Keratinocyte (primary cell): Measurements from ENCODE around the gene ZNF500. TPM values are rescaled to one million over a fixed set of nuclear protein-coding genes. Genes with fewer than 3 reads are reported as not detected.

Experiments used
- DNase-seq: peaks from one replicate; pipeline ENCODE4 v3.0.0-alpha.2; 2011; ENCODE audit warnings: low read depth, missing footprints, low spot score
- FAIRE-seq: peaks from 2 replicates; lab custom pipeline; 2011; peaks lifted over from hg19 to GRCh38; lab: Jason Lieb, UNC
- H2AFZ ChIP-seq: 2 replicates; pipeline ENCODE4 v1.6.0; 2012; ENCODE audit warnings: low read length, control low read depth, inconsistent platforms; ENCODE audit not compliant: control insufficient read depth
- H3K27ac ChIP-seq: 2 replicates; pipeline ENCODE4 v1.5.1; 2011; ENCODE audit warnings: low read length; ENCODE audit not compliant: control insufficient read depth, insufficient read depth
- H3K27me3 ChIP-seq: 3 replicates; pipeline ENCODE4 v1.6.0; 2011; ENCODE audit warnings: low read length; ENCODE audit not compliant: control insufficient read depth, insufficient read depth; ENCODE audit errors: extremely low read depth
- H3K36me3 ChIP-seq, 2 experiments: 2 replicates in 1 of 2; 3 replicates in 1 of 2; pipeline ENCODE4 v1.5.1; 2011; ENCODE audit warnings: low read length in 2 of 2, mild to moderate bottlenecking in 1 of 2; ENCODE audit not compliant: control insufficient read depth in 2 of 2, insufficient read depth in 2 of 2; ENCODE audit errors: extremely low read depth in 1 of 2
- H3K4me1 ChIP-seq: 3 replicates; pipeline ENCODE4 v1.5.1; 2011; ENCODE audit warnings: low read length; ENCODE audit not compliant: control insufficient read depth, insufficient read depth; ENCODE audit errors: extremely low read depth
- H3K4me2 ChIP-seq: 3 replicates; pipeline ENCODE4 v1.6.0; 2011; ENCODE audit warnings: low read depth, low read length; ENCODE audit not compliant: control insufficient read depth, insufficient read depth; ENCODE audit errors: extremely low read depth
- H3K4me3 ChIP-seq, 3 experiments: fragments of 200-600 bp in 1 of 3; sonication (generic) in 1 of 3; 2 replicates in 2 of 3; 3 replicates in 1 of 3; pipeline ENCODE4 v1.5.1; 2011 to 2016; ENCODE audit warnings: low read length in 3 of 3, mild to moderate bottlenecking in 3 of 3, control low read depth in 2 of 3, inconsistent platforms in 1 of 3, low read depth in 1 of 3, mixed read lengths in 1 of 3, mixed run types in 1 of 3, moderate library complexity in 1 of 3; ENCODE audit not compliant: control insufficient read depth in 2 of 3, insufficient read depth in 2 of 3; ENCODE audit errors: extremely low read depth in 1 of 3
- H3K79me2 ChIP-seq: 2 replicates; pipeline ENCODE4 v1.6.0; 2012; ENCODE audit warnings: low read length; ENCODE audit not compliant: control insufficient read depth, insufficient read depth
- H3K9ac ChIP-seq: 3 replicates; pipeline ENCODE4 v1.6.0; 2011; ENCODE audit warnings: low read length; ENCODE audit not compliant: control insufficient read depth, insufficient read depth; ENCODE audit errors: extremely low read depth
- H3K9me1 ChIP-seq: 3 replicates; pipeline ENCODE4 v1.6.0; 2011; ENCODE audit warnings: low read length; ENCODE audit not compliant: control insufficient read depth, insufficient read depth; ENCODE audit errors: extremely low read depth
- H3K9me3 ChIP-seq: 2 replicates; pipeline ENCODE4 v1.5.1; 2012; ENCODE audit warnings: low read depth, low read length; ENCODE audit not compliant: control insufficient read depth
- H4K20me1 ChIP-seq: 3 replicates; pipeline ENCODE4 v1.6.0; 2011; ENCODE audit warnings: low read length; ENCODE audit not compliant: control insufficient read depth, insufficient read depth; ENCODE audit errors: extremely low read depth
- CTCF ChIP-seq, 3 experiments: IDR thresholded peaks in 1 of 3; conservative IDR thresholded peaks in 1 of 3; optimal IDR thresholded peaks in 1 of 3; 2 replicates in 2 of 3; 3 replicates in 1 of 3; pipeline versions ENCODE3 to v1.5.1; 2011; ENCODE audit warnings: low read length in 3 of 3, mild to moderate bottlenecking in 3 of 3, moderate library complexity in 2 of 3, control low read depth in 1 of 3, inconsistent platforms in 1 of 3; ENCODE audit not compliant: insufficient read depth in 2 of 3; ENCODE audit errors: extremely low read depth in 1 of 3
- EZH2 ChIP-seq: IDR thresholded peaks from one replicate; pipeline ENCODE4 v1.6.1; 2012; ENCODE audit warnings: inconsistent platforms, mild to moderate bottlenecking, low read length, moderate library complexity
- dilution Hi-C: fragments of 300-500 bp; cut with MboI; formaldehyde crosslinking; loops from one replicate; pipeline ENCODE4 v1.7.0; 2020; ENCODE audit warnings: low sequenced_read_pairs; ENCODE audit not compliant: extremely low pct_ligation_motif_present
- polyA plus RNA-seq, 5 experiments: library from polyadenylated mRNA; depleted of rRNA in 3 of 5; stranded (reverse) in 3 of 5; stranded (forward) in 1 of 5; unstranded in 1 of 5; fragments of >200 nt; gene quantifications; 1 replicate in 1 of 5; 2 replicates in 3 of 5; 3 replicates in 1 of 5; pipeline versions ENCODE4 v1.2.1 to v1.2.3, GENCODE V29; 2011 to 2012; ENCODE audit warnings: missing spikeins in 2 of 5, low read depth in 1 of 5, low replicate concordance in 1 of 5

Gene ZNF500
- polyA plus RNA-seq, 1 donor (not counting 4 experiments of a cell fraction or from before 2014, with no cell fraction given), result 3.3 TPM

GRCh38 chr16:4736546-4736945 lies 30.4 kb downstream of the ZNF500 start:
- Histone ChIP-seq H4K20me1 (no peaks in the 10 kb centered on the region), H3K36me3 (peaks cover 0 to 6% of the 10 kb centered on the region in 2 experiments), H3K9me1 (no peaks in the 10 kb centered on the region), H3K27ac (no peak overlapping the region), H3K4me3 (no peak overlapping the region), H3K9ac (no peak overlapping the region), H3K27me3 (peaks cover 3% of the 10 kb centered on the region), H3K79me2 (peaks cover 21% of the 10 kb centered on the region), H3K4me1 (peaks cover 5% of the 10 kb centered on the region), H2AFZ (no peak overlapping the region), H3K9me3 (no peaks in the 10 kb centered on the region), H3K4me2 (no peak overlapping the region)
- FAIRE-seq (no peak), DNase-seq (no peak)
- dilution Hi-C loops, result no loop called here
- no peak for TF ChIP-seq EZH2
- no peak for TF ChIP-seq CTCF (optimal IDR thresholded peaks at IDR 0.05 in 1 of 3, IDR thresholded peaks at IDR 0.05 in 1 of 3, conservative IDR thresholded peaks at IDR 0.05 in 1 of 3; ENCODE audit: extremely low read depth in 1 of 3, insufficient read depth in 2 of 3, low read length in 3 of 3)

DNA sequence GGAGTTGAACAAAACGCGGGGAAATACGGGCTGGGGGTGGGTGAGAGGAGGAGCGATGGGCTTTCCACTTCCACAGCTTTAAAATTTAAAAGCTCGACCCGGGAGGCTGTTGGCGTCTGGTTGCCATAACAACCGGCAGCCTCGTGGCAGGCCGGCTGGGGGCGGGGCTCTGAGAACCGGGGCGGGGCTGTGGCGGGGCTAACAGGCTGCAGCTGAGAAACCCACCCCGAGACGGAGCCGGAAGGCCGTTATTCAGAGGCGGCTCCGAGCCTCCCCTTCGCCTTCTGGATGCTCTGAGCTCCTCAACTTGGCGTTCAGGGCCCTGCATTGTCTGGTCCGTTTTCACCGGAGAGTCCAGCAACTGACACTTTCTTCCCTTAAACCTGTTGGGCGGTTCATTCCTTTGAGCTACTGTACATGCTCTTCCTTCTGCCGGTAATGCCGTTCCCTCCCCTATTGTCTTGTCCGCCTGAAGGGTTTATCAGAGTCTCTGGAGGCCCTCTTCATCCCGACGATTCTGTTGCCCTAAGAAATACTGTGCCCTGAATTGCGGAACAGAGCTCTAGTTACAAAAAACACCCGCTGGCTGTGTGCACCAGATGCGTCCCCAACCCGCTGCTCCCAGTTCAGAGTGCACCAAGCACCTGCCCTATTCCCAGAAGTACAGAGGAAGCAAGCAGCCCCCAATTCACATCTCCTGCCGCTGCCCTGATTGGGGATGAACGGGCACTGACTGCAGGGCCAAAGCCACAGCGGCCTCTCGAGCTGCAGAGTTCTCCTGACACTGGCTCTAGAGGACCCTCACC lies 32.0 kb downstream of the ZNF500 start:
- Histone ChIP-seq H3K27ac (peak overlapping the region; percentile 37), H3K27me3 (peaks cover 3% of the 10 kb centered on the region), H3K79me2 (peaks cover 27% of the 10 kb centered on the region), H3K9me3 (no peaks in the 10 kb centered on the region), H3K9me1 (no peaks in the 10 kb centered on the region), H3K36me3 (peaks cover 8 to 9% of the 10 kb centered on the region in 2 experiments), H3K4me3 (peak overlapping the region; percentile 65 to 86 (median 70)), H3K9ac (peak overlapping the region; percentile 84), H3K4me2 (peak overlapping the region; percentile 72), H3K4me1 (peaks cover 5% of the 10 kb centered on the region), H4K20me1 (no peaks in the 10 kb centered on the region), H2AFZ (peak overlapping the region; percentile 95)
- TF ChIP-seq EZH2 (no peak), CTCF (optimal IDR thresholded peaks at IDR 0.05 in 1 of 3, IDR thresholded peaks at IDR 0.05 in 1 of 3, conservative IDR thresholded peaks at IDR 0.05 in 1 of 3; ENCODE audit: extremely low read depth in 1 of 3, insufficient read depth in 2 of 3, low read length in 3 of 3) (no peak)
- FAIRE-seq, result no peak
- dilution Hi-C loops, result no loop called here
- DNase-seq, result no peak
